DMS79 treated with DMSO at 0.1 percent for 48 hours (cell line): ENCODE data around the gene ADAMTS14.

Experiments
- DNase-seq: peaks from one replicate; lab custom pipeline; 2025; lab: John Stamatoyannopoulos, UW

Gene ADAMTS14

GRCh38 chr10:70729763-70730357 lies 57.6 kb downstream of the ADAMTS14 start:
- peak; percentile 70 for DNase-seq

GRCh38 chr10:70730955-70731354 lies 58.6 kb downstream of the ADAMTS14 start:
- no peak for DNase-seq

DNA sequence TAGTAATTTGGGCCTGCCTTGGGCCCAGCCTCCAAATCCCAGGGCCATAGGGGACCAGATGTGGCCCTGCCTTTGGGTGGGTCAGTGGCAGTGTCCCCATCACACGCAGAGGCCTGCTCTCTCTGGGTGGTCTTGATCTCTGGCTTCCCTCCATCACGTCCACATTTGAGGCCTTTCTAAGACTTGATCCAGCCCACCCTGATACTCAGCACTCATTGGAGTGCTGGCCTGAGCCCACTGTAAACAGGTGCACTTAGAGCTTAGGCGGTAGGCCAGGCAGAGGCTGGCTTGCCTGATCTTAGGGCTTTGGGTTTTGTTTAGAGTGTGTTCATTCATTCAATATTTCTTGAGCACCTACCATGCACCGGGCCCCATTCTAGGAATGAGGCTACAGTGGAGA lies 60.3 kb downstream of the ADAMTS14 start:
- DNase-seq = no peak

GRCh38 chr10:70733051-70733450 lies 60.7 kb downstream of the ADAMTS14 start:
- DNase-seq = no peak

DNA sequence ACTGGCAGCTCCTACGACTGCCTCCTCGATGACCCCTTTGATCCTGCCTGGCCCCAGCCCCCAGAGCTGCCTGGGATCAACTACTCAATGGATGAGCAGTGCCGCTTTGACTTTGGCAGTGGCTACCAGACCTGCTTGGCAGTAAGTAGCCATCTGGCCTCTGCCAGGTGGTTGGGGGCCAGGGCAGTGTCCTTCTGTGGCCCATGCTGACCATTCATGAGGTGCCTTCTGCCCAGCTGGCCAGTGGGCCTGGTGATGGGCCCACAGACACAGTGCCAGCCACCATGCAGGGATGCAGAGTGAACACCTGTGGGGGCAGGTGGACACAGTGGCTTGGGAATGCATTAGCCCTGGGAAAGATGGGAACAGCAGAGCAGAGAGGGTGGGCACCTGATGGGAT lies 62.9 kb downstream of the ADAMTS14 start:
- DNase-seq = no peak

- no peak for DNase-seq
Measured at GRCh38 chr10:70736525-70736924, 64.2 kb downstream of the ADAMTS14 start.

DNA sequence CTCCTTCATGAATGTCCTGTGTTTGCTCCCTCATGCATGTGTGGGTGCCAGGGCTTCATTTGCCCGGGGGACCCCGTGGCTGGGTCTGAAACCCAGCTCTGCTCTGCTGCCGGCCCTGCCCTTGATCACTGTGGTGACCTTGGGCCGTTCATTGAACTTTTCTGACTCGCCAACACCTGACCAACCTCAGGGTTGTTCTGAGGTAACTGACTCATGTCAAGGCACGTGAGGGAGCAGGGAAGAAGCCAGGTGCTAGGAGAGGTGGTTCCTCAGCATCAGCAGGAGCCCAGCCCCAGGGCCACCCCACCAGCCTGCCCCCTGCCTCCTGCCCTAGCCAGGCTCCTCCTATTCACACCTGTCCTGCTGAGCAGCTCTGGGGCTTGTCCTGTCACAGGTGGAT lies 64.9 kb downstream of the ADAMTS14 start:
- no peak for DNase-seq

DNA sequence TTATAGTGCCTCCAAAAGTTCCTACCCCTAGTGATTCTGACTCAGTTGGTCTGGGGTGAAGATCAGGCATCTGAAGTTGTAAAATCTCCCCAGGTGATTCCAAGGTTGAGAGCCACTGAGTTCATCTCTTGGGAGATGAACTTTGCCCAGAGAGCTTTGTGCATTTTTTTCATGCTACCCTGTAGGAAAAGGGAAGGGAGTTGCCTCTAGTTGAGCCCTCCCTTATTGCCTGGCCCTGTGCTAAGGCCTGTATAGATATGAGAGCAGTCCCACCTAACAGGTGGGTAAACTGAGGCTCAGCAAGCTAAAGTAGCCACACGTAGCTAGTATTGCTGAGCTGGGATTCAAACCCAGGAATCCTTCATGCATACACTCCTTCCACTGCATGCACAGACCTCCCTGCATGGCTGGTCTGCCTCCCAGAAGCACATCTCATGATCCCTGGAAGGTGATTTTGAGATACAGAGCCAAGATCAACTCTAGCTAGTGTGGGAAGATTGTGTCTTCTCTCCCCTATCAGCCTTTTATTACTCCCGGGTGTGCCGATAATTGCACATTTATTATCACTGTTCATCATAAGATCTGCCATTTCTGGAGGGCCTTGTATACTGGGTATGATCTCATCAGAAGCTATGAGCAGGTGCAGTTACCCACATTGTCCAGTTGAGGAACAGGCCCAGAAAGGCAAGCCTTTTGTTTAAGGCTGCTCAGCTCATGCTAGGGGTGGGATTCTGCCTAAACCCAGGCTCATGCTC lies 65.9 kb downstream of the ADAMTS14 start:
- DNase-seq = no peak

DNA sequence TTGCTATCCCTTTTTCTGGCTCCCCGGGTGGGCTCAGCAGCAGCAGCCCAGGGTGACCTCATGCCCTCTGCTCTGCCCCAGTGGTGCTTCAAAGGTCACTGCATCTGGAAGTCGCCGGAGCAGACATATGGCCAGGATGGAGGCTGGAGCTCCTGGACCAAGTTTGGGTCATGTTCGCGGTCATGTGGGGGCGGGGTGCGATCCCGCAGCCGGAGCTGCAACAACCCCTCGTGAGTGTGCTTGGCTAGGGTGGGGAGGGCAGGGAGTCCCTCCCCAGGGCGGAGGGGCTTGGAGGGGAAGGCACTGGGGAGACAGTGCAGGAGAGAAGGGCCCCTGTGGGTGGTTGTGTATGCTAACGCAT lies 66.4 kb downstream of the ADAMTS14 start:
- DNase-seq = no peak

DNA sequence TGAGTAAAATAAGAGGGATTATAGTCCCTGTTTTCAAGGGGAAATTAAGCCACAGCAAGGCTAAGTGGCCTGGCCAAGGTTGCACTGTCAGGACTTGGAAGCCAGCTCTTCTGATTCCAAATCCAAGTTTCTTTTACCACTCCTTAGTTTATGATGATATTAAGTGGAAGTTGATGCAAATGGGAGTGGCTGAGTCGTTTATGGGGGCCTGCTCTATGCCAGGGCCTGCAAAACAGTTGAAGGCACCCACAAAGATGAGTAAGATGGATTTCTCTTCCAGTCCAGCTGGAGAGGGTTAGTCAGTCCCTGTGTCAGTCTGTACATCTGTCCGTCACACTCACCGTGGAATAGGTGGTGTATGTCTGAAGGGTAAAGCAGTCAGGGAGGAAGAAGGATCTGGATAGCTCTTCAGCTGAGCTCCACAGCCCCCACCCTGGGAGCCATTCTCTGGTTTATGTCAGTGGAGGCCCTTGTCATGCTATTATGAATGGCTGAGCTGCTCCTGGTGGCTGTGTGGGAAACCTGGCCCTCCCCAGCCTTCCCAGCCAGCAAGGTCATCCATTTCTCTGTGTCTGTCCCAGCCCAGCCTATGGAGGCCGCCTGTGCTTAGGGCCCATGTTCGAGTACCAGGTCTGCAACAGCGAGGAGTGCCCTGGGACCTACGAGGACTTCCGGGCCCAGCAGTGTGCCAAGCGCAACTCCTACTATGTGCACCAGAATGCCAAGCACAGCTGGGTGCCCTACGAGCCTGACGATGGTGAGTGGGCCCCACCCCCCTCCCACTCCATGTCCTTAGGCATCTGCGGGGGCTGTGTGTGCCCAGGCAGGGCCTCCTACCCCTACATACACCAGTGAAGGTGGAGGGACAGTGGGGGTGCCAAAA lies 68.3 kb downstream of the ADAMTS14 start:
- peak; percentile 11 for DNase-seq

- no peak for DNase-seq
Measured at GRCh38 chr10:70742537-70743429, 70.5 kb downstream of the ADAMTS14 start.

DNA sequence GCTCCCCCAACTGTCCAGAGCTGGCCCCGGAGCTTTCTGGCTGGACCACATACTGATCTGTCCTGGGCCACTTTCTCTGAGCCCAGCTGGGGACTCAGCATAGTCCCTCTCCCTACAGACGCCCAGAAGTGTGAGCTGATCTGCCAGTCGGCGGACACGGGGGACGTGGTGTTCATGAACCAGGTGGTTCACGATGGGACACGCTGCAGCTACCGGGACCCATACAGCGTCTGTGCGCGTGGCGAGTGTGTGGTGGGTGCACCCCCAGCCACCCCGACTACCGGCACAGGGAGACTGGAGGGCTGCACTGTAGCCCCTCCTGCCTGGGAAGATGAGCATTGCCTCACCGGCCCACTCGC lies 71.1 kb downstream of the ADAMTS14 start:
- DNase-seq = no peak

DNA sequence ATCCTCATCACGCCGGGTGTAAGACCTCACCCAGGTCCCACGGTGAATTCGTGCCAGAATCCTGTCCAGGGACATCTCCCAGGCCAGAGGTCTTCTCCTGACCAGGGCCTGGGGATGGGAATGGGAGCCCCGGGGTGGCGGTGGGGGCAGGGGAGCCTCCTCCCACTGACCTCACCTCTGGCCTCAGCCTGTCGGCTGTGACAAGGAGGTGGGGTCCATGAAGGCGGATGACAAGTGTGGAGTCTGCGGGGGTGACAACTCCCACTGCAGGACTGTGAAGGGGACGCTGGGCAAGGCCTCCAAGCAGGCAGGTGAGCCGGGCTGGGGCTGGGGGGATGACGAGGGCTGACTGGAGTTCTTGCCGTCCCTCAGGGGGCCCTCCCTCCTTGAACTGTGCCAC lies 71.6 kb downstream of the ADAMTS14 start:
- DNase-seq = no peak

GRCh38 chr10:70744617-70745143 lies 72.4 kb downstream of the ADAMTS14 start:
- no peak for DNase-seq

DNA sequence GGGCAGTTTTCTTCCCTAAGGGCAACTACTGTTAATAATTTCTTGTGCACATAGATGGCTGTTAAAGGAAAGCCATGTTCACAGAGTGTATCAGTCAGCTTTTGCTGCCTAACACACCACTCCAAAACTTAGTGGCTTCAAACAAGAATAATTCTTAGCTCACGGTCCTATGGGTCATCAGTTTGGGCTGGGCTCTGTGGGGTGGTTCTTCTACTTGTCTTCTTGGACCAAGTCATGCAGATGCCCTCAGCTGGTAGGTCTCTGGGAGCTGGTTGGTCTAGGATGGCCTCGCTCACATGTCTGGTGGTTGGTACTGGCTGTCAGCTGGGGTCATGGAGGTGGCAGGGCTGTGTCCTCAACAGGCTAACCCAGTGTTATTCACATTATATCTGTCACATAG lies 73.2 kb downstream of the ADAMTS14 start:
- DNase-seq = no peak

DNA sequence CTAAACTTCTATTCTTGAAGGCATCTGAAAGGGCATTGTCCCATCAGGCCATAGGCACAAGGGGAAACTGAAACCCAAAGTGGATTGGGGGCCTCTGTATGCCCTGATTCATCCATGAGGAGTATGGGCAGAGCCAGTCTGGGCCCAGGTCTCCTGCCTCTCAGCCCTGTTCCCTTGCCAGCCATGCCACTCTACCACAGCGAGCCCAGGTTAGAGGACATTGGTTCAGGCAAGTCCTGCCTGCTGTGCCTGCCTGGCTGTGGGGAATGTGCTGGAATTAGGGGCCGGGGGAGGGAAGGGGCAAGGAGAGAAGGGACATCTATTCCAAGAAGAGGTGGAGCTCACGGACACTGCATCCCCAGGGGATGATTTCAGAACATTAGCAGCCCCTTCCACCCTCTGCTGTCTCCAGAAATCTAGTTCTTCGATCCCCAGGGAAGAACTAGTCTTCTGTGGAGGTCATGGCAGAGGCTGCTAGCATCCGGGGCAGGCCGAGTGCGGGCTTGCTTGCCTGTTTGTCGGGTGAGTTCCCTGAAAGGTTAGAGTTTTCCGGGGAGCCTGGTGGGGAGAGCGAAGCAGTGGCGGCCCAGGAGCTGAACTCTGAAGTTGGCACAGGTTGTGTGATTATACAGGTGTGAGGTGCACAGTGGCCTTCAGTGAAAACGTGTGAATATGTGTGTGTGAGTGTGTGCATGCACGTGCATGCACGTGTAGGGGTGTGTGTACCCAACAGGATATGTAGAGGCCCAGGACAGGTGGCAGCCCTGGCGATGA lies 75.1 kb downstream of the ADAMTS14 start:
- DNase-seq = no peak

DNA sequence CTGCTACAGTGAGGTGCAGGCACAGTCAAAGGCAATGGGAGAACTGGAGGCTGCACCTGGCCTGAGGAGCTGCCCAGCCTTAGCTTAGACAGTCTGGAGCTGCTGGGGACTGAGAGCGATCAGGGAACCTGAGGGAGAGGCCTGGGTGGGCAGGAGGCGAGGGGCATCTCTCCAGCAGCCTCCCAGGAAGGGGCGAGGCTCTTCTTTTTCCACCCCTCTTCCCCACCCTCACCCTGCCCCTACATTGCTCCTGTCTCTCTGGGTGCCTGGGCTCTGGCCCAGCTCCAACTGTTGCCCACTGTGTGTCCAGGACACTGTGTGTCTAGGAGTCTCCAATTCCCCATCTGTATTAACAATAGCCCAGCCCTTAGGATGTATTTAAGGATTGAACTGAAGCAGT lies 76.0 kb downstream of the ADAMTS14 start:
- no peak for DNase-seq

DNA sequence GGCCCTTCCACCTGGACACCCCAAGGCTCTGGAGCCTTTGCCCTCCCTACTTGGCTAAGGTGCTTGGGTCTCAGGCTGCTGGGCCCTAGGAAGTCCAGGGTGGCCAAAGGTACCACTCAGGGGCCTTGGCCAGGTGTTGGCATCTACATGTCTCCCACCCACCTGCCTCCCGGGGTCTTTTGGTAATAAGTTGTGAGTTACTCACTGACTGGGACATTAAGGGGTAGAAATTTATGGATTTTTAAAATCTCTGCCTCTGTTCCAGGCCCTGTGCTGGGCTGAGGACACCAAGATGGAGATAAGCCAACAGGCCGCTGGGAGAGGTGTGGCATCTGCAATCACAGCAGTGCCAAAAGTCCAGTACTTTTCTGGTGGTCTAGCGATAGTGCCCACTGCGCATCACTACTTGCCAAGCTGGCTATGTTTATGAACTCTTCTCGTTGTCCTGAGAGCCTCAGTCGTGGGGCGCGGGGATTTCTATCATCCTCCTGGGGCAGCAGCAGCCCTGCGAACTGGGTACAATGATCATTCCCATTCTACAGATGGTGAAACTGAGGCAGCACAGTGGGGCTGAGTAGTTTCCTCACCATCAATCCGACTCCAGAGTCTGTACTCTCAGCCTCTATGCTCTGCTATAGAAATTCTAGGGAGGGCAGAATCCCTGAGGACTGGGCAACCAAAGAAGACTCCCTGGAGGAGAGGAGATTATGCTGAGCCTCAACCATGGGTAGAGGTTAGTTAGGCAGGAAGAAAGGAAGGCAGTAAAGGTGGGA lies 76.7 kb downstream of the ADAMTS14 start:
- no peak for DNase-seq

- DNase-seq = no peak
Measured at GRCh38 chr10:70749756-70750155, 77.5 kb downstream of the ADAMTS14 start.

GRCh38 chr10:70750156-70750703 lies 77.9 kb downstream of the ADAMTS14 start:
- DNase-seq = no peak
